HL-60 (cell line): ENCODE results near the gene RSAD2.

ENCODE experiments used
- POLR2AphosphoS5 ChIP-seq: IDR thresholded peaks from 2 replicates; pipeline ENCODE4 v1.6.1; 2012; ENCODE audit warnings: low read depth
- TF ChIP-seq, protein P1 (sequence below): IDR thresholded peaks from one replicate; pipeline ENCODE4 v1.5.1; 2011; ENCODE audit warnings: low read length, control low read depth, inconsistent platforms; ENCODE audit not compliant: insufficient read depth
- TF ChIP-seq, protein P2 (sequence below): IDR thresholded peaks from 2 replicates; pipeline ENCODE4 v1.6.1; 2012; ENCODE audit warnings: low read depth; ENCODE audit not compliant: insufficient replicate concordance

DNA sequence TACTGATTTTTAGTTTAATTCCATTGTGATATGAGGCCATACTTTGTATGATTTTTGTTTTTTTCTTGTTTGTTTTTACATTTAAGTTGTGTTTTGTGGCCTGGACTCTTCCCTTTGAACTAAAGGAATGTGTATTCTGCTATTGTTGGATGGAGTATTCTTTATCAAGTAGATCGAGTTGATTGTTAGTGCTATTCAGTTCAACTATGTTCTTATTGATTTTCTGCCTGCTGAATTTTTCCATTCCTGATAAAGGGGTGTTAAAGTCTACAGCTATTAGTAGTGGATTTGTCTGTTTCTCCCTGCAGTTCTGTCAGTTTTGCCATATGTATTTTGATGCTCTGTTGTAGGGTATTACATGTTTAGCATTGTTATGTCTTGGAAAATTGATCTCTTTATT, 54.2 kb downstream of the RSAD2 start:
- TF ChIP-seq, protein P1, sequence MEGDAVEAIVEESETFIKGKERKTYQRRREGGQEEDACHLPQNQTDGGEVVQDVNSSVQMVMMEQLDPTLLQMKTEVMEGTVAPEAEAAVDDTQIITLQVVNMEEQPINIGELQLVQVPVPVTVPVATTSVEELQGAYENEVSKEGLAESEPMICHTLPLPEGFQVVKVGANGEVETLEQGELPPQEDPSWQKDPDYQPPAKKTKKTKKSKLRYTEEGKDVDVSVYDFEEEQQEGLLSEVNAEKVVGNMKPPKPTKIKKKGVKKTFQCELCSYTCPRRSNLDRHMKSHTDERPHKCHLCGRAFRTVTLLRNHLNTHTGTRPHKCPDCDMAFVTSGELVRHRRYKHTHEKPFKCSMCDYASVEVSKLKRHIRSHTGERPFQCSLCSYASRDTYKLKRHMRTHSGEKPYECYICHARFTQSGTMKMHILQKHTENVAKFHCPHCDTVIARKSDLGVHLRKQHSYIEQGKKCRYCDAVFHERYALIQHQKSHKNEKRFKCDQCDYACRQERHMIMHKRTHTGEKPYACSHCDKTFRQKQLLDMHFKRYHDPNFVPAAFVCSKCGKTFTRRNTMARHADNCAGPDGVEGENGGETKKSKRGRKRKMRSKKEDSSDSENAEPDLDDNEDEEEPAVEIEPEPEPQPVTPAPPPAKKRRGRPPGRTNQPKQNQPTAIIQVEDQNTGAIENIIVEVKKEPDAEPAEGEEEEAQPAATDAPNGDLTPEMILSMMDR = no peak
- TF ChIP-seq POLR2AphosphoS5 = no peak
- TF ChIP-seq, protein P2, sequence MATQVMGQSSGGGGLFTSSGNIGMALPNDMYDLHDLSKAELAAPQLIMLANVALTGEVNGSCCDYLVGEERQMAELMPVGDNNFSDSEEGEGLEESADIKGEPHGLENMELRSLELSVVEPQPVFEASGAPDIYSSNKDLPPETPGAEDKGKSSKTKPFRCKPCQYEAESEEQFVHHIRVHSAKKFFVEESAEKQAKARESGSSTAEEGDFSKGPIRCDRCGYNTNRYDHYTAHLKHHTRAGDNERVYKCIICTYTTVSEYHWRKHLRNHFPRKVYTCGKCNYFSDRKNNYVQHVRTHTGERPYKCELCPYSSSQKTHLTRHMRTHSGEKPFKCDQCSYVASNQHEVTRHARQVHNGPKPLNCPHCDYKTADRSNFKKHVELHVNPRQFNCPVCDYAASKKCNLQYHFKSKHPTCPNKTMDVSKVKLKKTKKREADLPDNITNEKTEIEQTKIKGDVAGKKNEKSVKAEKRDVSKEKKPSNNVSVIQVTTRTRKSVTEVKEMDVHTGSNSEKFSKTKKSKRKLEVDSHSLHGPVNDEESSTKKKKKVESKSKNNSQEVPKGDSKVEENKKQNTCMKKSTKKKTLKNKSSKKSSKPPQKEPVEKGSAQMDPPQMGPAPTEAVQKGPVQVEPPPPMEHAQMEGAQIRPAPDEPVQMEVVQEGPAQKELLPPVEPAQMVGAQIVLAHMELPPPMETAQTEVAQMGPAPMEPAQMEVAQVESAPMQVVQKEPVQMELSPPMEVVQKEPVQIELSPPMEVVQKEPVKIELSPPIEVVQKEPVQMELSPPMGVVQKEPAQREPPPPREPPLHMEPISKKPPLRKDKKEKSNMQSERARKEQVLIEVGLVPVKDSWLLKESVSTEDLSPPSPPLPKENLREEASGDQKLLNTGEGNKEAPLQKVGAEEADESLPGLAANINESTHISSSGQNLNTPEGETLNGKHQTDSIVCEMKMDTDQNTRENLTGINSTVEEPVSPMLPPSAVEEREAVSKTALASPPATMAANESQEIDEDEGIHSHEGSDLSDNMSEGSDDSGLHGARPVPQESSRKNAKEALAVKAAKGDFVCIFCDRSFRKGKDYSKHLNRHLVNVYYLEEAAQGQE = no peak
